NCI-H1930 (cell line): ENCODE results near the gene DACT3.

Source experiments
- DNase-seq, 2 experiments: peaks; one replicate each; lab custom pipeline; 2025; lab: John Stamatoyannopoulos, UW

Gene DACT3

GRCh38 chr19:46598372-46598917 lies 62.5 kb downstream of the DACT3 start:
- DNase-seq: no peak
